ENCODE data around the gene CEL.
A peak's percentile ranks its signal among the peaks of the same experiment; 100 is the strongest.

The CEL gene

DNA sequence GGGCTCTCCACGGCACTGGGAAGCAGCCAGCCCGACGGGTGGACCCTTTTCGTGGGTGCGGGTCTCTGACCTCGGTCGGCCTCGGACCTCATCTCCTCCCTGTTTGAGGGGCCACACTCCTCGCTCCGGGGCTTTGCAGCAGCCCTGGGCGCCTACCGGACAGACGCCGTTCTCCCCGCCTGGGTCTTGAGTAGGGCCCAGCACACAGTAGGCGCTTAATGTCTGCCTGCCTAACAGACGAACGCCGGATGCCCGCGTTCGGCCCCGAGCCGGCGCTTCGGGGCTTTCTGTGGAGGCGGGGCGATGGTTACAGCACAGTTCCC lies 31.8 kb upstream of the CEL start:
- peaks cover 2% of the 10 kb centered on the region; the same call in 1 of the 2 replicates for H3K36me3 ChIP-seq (ENCODE audit: control insufficient read depth, insufficient read depth, low read length)
- H3K27me3 ChIP-seq (replicated peaks; ENCODE audit: control insufficient read depth, insufficient read depth, low read length), result no peaks in the 10 kb centered on the region
- DNase-seq (ENCODE audit: extremely low read depth, insufficient read length), result no peak
- peak overlapping the region; percentile 89 for H3K4me3 ChIP-seq (replicated peaks; ENCODE audit: low read depth, low read length)
- TF ChIP-seq, protein P1, sequence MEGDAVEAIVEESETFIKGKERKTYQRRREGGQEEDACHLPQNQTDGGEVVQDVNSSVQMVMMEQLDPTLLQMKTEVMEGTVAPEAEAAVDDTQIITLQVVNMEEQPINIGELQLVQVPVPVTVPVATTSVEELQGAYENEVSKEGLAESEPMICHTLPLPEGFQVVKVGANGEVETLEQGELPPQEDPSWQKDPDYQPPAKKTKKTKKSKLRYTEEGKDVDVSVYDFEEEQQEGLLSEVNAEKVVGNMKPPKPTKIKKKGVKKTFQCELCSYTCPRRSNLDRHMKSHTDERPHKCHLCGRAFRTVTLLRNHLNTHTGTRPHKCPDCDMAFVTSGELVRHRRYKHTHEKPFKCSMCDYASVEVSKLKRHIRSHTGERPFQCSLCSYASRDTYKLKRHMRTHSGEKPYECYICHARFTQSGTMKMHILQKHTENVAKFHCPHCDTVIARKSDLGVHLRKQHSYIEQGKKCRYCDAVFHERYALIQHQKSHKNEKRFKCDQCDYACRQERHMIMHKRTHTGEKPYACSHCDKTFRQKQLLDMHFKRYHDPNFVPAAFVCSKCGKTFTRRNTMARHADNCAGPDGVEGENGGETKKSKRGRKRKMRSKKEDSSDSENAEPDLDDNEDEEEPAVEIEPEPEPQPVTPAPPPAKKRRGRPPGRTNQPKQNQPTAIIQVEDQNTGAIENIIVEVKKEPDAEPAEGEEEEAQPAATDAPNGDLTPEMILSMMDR (IDR thresholded peaks at IDR 0.05; ENCODE audit: insufficient read depth, low read length, poor library complexity, severe bottlenecking), result no peak

DNA sequence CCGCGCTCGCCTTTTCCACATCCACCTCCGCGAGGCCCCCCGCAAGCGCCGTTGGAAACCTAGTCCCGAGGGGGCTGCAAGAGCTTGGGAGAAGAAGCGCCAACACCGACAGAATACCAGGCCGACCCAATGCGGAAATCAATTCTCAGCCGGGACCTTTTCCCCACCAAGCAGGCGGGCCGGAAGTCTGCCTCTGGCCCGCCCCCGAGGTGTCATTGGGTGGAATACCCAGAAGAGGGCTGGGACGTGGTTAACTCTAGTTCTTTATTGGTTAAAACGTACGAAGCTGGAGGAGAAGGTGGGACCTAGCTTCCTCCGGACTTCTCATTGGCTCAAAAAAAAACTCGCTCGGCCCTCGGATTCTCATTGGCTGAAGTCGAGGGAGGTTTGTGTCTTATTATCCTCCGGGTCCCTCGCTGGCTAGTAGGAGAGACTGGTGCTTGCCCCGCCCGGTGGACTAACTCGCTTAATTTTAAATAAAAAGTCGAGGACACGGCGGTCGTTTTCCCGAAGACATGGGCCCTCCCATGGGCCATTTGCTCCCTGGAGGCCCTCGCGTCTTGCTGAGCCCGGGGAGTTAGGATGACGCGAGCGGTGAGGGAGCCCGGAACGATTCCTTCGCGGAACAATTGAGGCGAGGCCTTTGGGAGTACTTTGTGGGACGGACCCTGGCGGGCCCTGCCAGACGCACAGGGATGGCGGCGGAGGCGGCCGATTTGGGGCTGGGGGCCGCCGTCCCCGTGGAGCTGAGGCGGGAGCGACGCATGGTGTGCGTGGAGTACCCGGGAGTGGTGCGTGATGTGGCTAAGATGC lies 31.3 kb upstream of the CEL start, which contains the start of gene GTF3C5:
TSS of gene GTF3C5 (plus strand) at position 681 of the 813 bp plus-strand sequence. CDS start at position 696, 15 bp downstream.
- H3K36me3 ChIP-seq (ENCODE audit: control insufficient read depth, insufficient read depth, low read length), result peaks cover 2% of the 10 kb centered on the region; the same call in 1 of the 2 replicates
- DNase-seq (ENCODE audit: extremely low read depth, insufficient read length), result peak; percentile 91
- TF ChIP-seq, protein P1 (IDR thresholded peaks at IDR 0.05; ENCODE audit: insufficient read depth, low read length, poor library complexity, severe bottlenecking), result no peak
- H3K27me3 ChIP-seq (replicated peaks; ENCODE audit: control insufficient read depth, insufficient read depth, low read length), result no peaks in the 10 kb centered on the region
- H3K4me3 ChIP-seq (replicated peaks; ENCODE audit: low read depth, low read length), result peak within 1 kb of the TSS; percentile 94

DNA sequence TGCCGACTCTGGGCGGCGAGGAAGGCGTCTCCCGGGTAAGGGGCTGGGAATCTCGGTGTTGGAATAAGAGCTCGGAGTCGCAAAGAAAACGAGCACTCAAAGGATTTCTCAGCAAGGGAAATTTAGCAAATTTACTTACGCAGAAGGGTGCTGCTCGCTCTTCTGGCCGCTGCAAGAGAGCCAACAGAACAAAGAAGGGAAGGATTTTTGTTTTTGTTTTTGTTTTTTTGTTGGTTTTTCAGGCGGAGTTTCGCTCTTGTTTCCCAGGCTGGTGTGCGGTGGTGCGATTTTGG lies 30.7 kb upstream of the CEL start:
- TF ChIP-seq, protein P1 (IDR thresholded peaks at IDR 0.05; ENCODE audit: insufficient read depth, low read length, poor library complexity, severe bottlenecking), result no peak
- Histone ChIP-seq H3K36me3 (ENCODE audit: control insufficient read depth, insufficient read depth, low read length) (peaks cover 2% of the 10 kb centered on the region; the same call in 1 of the 2 replicates), H3K4me3 (replicated peaks; ENCODE audit: low read depth, low read length) (peak overlapping the region; percentile 94), H3K27me3 (replicated peaks; ENCODE audit: control insufficient read depth, insufficient read depth, low read length) (no peaks in the 10 kb centered on the region)
- DNase-seq (ENCODE audit: extremely low read depth, insufficient read length), result no peak

DNA sequence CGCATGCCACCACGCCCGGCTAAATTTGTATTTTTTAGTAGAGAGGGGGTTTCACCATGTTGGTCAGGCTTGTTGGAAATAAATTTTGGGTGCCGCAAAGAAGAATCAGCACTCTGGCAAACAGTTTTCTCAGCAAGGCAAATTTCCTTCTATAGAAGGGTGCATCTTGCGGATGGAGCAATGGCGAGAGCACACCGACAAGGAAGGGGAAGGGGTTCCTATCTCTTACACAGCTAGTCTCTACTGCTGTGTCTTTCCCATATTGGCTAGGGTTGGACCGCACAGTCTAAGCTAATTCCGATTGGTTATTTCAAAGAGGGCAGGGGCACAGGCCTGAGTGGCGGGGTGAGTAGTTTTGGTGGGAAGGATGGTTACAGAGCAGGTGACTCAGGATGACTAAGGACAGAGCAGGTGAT lies 30.3 kb upstream of the CEL start:
- TF ChIP-seq, protein P1 (IDR thresholded peaks at IDR 0.05; ENCODE audit: insufficient read depth, low read length, poor library complexity, severe bottlenecking), result no peak
- no peak for DNase-seq (ENCODE audit: extremely low read depth, insufficient read length)
- Histone ChIP-seq H3K27me3 (replicated peaks; ENCODE audit: control insufficient read depth, insufficient read depth, low read length) (no peaks in the 10 kb centered on the region), H3K36me3 (ENCODE audit: control insufficient read depth, insufficient read depth, low read length) (peaks cover 2% of the 10 kb centered on the region; the same call in 1 of the 2 replicates), H3K4me3 (replicated peaks; ENCODE audit: low read depth, low read length) (peak overlapping the region; percentile 94)

DNA sequence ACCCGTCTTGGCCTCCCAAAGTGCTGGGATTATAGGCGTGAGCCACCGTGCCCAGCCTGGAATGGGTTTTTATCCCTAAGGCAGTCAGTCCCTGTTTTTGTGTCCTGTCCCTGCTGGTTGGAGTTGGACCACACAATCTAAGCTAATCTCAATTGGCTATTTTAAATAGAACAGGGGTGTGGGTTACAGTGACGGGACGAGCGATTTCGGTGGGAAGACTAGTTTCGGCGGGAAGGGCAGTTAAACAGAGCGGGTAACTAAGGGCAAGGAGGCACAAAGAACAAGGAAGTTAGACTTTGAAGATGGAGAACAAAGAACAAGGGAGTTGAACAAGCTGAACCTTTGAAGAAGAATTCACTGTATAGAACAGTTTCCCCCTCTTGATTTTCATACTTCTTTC lies 29.6 kb upstream of the CEL start:
- TF ChIP-seq, protein P1 (IDR thresholded peaks at IDR 0.05; ENCODE audit: insufficient read depth, low read length, poor library complexity, severe bottlenecking), result no peak
- H3K4me3 ChIP-seq (replicated peaks; ENCODE audit: low read depth, low read length), result no peak overlapping the region
- H3K36me3 ChIP-seq (ENCODE audit: control insufficient read depth, insufficient read depth, low read length), result peaks cover 2% of the 10 kb centered on the region; the same call in 1 of the 2 replicates
- DNase-seq (ENCODE audit: extremely low read depth, insufficient read length), result no peak
- no peaks in the 10 kb centered on the region for H3K27me3 ChIP-seq (replicated peaks; ENCODE audit: control insufficient read depth, insufficient read depth, low read length)

Data from GM06990 (cell line).